HUDEP-2 (cell line): Measurements from ENCODE around the gene IKZF2.
A peak's percentile ranks its signal among the peaks of the same experiment; 100 is the strongest.

Experiments
- DNase-seq, 76 experiments: peaks; one replicate each; lab custom pipeline; 2025; ENCODE audit not compliant: unreplicated experiment in 76 of 76; lab: John Stamatoyannopoulos, UW

Gene IKZF2

GRCh38 chr2:213151437-213152064, at the start of gene IKZF2:
Gene IKZF2, minus strand, starts transcription at chr2:213151612. Its CDS starts 2,983 bp downstream, at chr2:213148629.
- peak in 67 of 76 experiments; percentile 3 to 83 (median 49) for DNase-seq

- DNase-seq = no peak
These were observed 48.5 kb upstream of the IKZF2 start for GRCh38 chr2:213199871-213200270.

GRCh38 chr2:213189001-213189899, 37.8 kb upstream of the IKZF2 start:
- no peak for DNase-seq

GRCh38 chr2:213188533-213188867, 37.1 kb upstream of the IKZF2 start:
- DNase-seq = no peak

GRCh38 chr2:213187833-213188532, 36.6 kb upstream of the IKZF2 start:
- no peak for DNase-seq

GRCh38 chr2:213187386-213187785, 36.0 kb upstream of the IKZF2 start:
- no peak for DNase-seq

DNA sequence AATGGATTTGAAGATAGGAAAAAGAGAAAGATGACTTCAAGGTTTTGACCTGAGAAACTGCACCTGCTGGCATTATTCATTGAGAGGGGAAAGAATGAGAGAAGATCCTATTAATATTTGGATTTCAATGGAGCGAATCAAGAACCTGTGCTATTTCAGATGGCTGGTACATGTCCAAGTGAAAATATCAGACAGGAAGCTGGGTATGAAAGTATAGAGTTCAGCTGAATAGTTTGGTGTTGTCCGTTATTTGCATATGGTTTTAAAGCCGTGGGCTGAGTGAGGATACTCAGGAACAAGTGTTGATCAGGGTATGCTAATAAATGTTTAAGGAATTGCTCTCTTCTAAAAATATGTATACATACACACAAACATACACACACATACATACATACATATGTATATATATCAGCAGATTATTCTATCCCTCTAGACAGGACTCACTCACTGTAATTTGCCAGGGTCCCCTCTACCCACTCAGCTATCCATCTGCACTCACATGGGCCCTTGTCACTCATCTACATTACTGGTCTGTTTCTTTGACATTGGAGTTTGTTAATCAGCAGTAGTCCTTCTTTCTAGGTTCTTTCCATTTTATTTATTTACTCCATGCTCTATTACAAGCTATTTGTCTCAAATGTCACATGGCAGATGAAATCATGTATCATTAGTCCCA, 33.9 kb upstream of the IKZF2 start:
- DNase-seq = no peak

DNA sequence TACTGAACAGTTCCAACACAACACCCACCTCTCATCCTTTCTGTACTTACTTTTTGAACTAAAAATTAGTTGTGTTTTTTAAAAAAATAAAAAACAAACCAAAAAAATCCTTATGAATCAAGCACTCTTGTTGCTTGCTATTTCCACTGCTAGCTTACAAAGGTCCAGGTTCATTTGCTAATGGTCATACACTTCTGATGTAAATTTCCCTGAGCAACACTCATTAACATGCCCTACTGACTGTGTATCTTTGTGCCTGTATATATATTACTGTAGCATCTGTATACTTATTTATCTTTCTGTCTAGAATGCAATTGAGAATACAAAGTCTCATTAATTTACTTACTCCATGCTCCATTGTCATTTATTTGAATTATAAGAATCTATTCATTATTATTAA, 30.3 kb upstream of the IKZF2 start:
- DNase-seq = no peak

DNA sequence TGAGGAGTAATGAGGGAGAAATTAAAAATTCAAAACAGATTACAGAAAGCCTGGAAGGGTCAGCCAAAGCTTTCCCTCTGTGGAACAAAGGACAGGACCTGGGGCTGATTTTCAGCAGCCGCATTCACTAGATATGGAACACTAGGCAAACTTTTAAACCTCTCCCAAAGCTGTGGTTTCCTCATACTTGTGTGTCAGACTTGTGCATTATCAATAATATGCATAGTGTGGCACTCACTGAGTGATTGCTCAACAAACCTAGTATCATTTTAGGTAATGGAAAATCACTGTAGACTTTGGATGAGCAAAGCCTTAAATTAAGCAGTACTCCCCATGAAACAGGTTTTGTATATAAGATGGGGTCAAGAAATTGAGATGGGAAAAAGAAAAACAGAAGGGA, 26.3 kb upstream of the IKZF2 start:
- DNase-seq = no peak

DNA sequence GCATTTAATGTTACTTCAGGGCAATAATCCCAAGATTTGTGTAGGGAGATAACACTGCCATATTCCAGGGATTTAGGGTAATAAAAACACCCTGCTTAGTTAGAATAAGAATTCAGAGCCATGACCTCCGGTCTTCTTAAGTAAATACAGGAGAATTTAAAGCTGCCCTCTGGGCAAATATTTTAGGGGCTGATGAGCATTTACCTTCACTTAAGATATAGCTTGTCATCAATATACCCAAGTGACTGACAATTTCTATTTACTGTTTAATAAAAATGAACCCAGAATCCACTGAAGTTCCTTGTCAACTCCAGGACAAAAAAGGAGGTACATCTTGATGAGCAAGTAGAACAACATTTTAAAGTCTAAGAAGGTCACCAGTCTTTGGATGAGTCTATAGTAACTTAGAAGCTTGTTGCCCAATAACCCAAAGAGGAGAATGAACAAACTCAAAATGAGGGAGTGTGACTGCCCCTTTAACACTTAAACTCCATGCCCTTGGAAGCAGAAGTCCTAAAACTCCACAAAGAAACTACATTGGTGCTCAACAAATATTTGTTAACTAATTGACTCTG, 24.3 kb upstream of the IKZF2 start:
- no peak for DNase-seq

- no peak for DNase-seq
These were observed 21.2 kb upstream of the IKZF2 start for GRCh38 chr2:213172641-213173040.

DNA sequence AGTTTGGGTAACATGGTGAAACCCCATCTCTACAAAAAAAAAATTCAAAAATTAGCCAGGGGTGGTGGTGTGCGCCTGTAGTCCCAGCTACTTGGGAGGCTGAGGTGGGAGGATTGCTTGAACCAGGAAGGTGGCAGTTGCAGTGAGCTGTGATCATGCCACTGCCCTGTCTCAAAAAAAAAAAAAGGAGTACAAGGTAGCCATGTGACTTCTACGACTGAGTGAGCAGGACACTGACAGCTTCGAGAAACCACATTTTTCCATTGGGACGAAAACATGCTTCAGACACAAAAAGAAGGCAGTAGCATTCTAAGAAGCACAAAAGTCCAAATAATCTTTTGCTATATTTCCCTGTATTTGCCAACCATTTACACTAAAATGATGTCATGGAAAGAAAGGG, 19.7 kb upstream of the IKZF2 start:
- no peak for DNase-seq

DNA sequence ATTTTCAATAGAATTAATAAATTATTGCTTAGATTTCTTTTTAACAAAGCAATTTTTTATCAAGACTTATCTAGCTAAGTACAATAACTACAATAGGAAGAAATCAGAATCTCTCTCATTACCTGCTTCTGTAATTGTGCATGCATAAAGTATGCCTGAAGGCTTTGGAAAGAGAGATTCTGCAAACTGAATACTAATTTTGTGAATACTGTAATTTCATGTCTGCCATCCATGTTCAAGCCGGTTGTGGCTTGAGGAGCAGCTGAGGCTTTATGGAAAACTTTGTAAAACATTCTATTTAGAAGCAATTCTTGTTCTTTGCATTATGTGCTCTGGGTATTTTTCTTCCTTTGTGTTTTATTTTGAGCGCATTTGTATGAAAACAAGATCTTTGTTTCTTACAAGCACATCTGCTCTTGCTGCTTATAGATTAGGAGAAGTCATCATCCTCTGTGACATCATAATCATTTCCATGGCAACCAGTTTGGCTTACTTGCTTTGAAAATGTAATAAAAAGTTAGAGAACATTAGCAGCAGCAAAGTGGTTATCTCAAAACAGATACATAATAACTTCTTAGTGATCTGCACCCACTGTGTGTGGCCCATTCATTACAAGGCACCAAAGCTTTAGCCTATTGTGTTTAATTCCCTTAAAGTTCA, 16.0 kb upstream of the IKZF2 start:
- no peak for DNase-seq

- no peak for DNase-seq
These were observed 14.7 kb upstream of the IKZF2 start for GRCh38 chr2:213166109-213166508.

- DNase-seq = no peak
These were observed 12.9 kb upstream of the IKZF2 start for GRCh38 chr2:213164263-213164662.

DNA sequence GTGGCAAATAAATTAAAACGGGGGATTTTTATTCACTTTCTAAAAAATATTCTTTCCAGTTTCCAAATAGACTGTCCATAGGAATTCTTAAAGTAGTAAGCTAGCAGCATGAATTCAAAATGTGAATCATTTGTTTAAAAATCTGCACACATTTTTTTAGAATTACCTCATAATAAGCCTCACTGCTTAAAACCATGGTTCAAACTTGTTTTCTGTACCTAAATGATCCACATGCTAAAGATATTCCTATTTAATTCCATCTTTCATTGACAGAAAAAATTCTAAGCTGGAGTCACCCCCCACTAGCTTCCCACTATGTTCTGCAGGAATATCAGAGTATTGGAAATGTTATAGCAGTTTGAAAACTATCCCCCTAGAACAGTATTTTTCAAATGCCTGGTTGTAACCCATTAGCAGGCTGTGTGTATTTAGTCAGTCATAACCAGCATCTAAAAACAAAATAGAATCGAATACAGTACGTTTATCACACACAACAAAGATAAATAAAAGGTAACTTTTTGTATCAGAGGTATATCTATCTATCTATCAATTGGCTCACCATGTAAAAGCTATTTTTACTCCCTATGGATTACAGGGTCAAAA, 11.2 kb upstream of the IKZF2 start:
- DNase-seq = no peak

- DNase-seq = no peak
These were observed 10.5 kb upstream of the IKZF2 start for GRCh38 chr2:213161759-213162515.

DNA sequence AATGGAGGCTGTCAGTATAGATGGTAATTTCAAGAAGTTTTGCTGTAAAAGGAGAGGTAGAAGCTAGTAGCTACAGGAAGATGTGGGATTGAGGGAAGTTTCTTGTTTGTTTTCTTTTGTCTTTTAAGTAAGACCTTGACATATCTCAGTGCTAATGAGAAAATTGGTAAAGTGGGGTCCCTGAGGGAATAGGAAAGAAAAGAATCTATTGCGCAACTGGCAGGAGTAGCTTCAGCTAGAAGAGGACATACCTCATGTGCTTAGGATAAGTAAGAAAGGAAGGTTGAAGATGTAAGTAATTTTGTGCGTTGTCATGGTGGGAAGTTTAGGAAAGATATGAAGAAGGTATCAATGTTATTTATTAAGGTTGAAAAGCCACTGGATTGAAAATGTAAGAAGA, 8.4 kb upstream of the IKZF2 start:
- DNase-seq = no peak

DNA sequence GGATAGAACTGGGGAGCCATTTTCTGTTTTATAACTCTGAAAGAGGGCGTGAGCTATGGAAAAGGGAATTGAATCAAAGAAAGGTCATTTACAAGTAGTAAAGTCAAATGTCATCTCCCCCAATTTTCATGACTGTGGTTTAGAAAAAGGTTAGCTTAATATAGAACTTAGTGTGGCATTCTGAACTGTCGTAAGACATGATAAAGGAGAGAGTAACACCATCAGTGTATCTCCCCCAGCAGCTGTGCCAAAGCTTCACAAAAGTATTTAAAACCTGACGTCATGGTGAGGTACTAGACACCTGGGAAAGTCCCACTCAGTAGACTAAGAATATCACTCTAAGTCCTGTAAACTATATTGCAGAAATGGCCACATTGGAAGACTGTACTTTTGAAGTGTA, 5.8 kb upstream of the IKZF2 start:
- no peak for DNase-seq
